Panc1 (cell line): ENCODE results near the gene MED8. TPM values are rescaled to one million over a fixed set of nuclear protein-coding genes. Genes with fewer than 3 reads are reported as not detected.

Source experiments
- ATAC-seq: fragments of 200-7000 bp; cut with Tn5 transposase; 2 replicates; pipeline ENCODE4 v1.9.1; 2020; ENCODE audit warnings: mild to moderate bottlenecking, moderate library complexity
- BruUV-seq: library from RNA; stranded (reverse); fragments of 400-500 nt; replicated peaks from 2 replicates; lab custom pipeline; 2021; lab: Mats Ljungman, UMichigan
- CTCF ChIA-PET: fragments of 300-600 bp; sonication (Branson Sonifier 250); formaldehyde crosslinking; loops from one replicate; lab custom pipeline; 2022; ENCODE audit warnings: antibody characterized with exemption; lab: Charles Lee
- POLR2A ChIA-PET: fragments of 300-600 bp; sonication (Branson Sonifier 250); formaldehyde crosslinking; loops from one replicate; lab custom pipeline; 2022; ENCODE audit warnings: antibody characterized with exemption; lab: Charles Lee
- DNase-seq: peaks from one replicate; pipeline ENCODE4 v3.0.0-alpha.2; 2010; ENCODE audit warnings: low read depth, low spot score
- H3K27ac ChIP-seq: 2 replicates; pipeline ENCODE4 v1.5.1; 2011; ENCODE audit warnings: mild to moderate bottlenecking, low read length, inconsistent platforms
- H3K27me3 ChIP-seq: fragments of 200-500 bp; sonication (Bioruptor generic); 2 replicates; pipeline ENCODE4 v1.6.0; 2014; ENCODE audit warnings: low read length, inconsistent platforms; ENCODE audit not compliant: control insufficient read depth, insufficient read depth
- H3K36me3 ChIP-seq: fragments of 200-500 bp; sonication (Bioruptor generic); 2 replicates; pipeline ENCODE4 v1.5.1; 2014; ENCODE audit warnings: inconsistent platforms, mild to moderate bottlenecking, low read length, moderate library complexity; ENCODE audit not compliant: control insufficient read depth, insufficient read depth
- H3K4me1 ChIP-seq: 2 replicates; pipeline ENCODE4 v1.5.1; 2011; ENCODE audit warnings: inconsistent platforms, mild to moderate bottlenecking, low read length, moderate library complexity; ENCODE audit not compliant: control insufficient read depth, insufficient read depth
- H3K4me3 ChIP-seq, 2 experiments: 2 replicates each; pipeline ENCODE4 v1.5.1; 2011 to 2012; ENCODE audit warnings: low read depth in 2 of 2, low read length in 2 of 2, mild to moderate bottlenecking in 2 of 2, inconsistent platforms in 1 of 2, moderate library complexity in 1 of 2
- H3K9me3 ChIP-seq: fragments of 200-500 bp; sonication (Bioruptor generic); 2 replicates; pipeline ENCODE4 v1.5.1; 2014; ENCODE audit warnings: low read depth, mild to moderate bottlenecking, inconsistent platforms, low read length, moderate library complexity; ENCODE audit not compliant: control insufficient read depth, insufficient read depth
- POLR2AphosphoS5 ChIP-seq: IDR thresholded peaks from 2 replicates; pipeline ENCODE4 v1.6.1; 2012; ENCODE audit warnings: mild to moderate bottlenecking, low read depth, low read length, moderate library complexity
- SIN3A ChIP-seq: IDR thresholded peaks from 2 replicates; pipeline ENCODE4 v1.6.1; 2012; ENCODE audit warnings: low read depth, mild to moderate bottlenecking, low read length, moderate library complexity, borderline replicate concordance; ENCODE audit not compliant: insufficient read depth
- TCF7L2 ChIP-seq: IDR thresholded peaks from 2 replicates; pipeline ENCODE4 v1.6.1; 2011; ENCODE audit warnings: mild to moderate bottlenecking, low read depth, low read length, inconsistent platforms
- in situ Hi-C: cut with HindIII; loops from 2 replicates; pipeline ENCODE4 v1.10.0; 2016; ENCODE audit warnings: low sequenced_read_pairs, low pct_unique_long_range_greater_than_20kb
- intact Hi-C: fragments of 100-400 bp; cut with micrococcal nuclease; formaldehyde crosslinking; loops from one replicate; pipeline ENCODE4 v1.10.0; 2022; ENCODE audit not compliant: unreplicated experiment
- total RNA-seq: library from RNA; stranded (reverse); gene quantifications from one replicate; pipeline ENCODE4 v1.2.1, GENCODE V29; 2021; ENCODE audit not compliant: unreplicated experiment
- TF ChIP-seq, protein P1 (sequence below): fragments of 450-650 bp; IDR thresholded peaks from 2 replicates; pipeline ENCODE4 v1.5.1; 2017; ENCODE audit warnings: mild to moderate bottlenecking
- TF ChIP-seq, protein P2 (sequence below), 2 experiments: IDR thresholded peaks; 2 replicates each; pipeline ENCODE4 v1.6.1; 2011 to 2012; ENCODE audit warnings: low read depth in 2 of 2, control low read depth in 1 of 2, low read length in 1 of 2, mild to moderate bottlenecking in 1 of 2, moderate library complexity in 1 of 2; ENCODE audit not compliant: insufficient read depth in 1 of 2

MED8 gene
- total RNA-seq, 1 experiment from 2014 or later, result 50.8 TPM

GRCh38 chr1:43422995-43423671 is 33.5 kb upstream of the MED8 start:
- intact Hi-C loops, result no loop called here
- no peaks in the 10 kb centered on the region for H3K4me1 ChIP-seq
- peaks cover 2% of the 10 kb centered on the region; the same call in 1 of the 2 replicates for H3K36me3 ChIP-seq
- H3K27me3 ChIP-seq, result no peaks in the 10 kb centered on the region
- no peak for DNase-seq
- no TSS peak for BruUV-seq
- no peak for ATAC-seq
- ChIA-PET POLR2A (no interaction called here), CTCF (no interaction called here)
- no peak overlapping the region for H3K27ac ChIP-seq
- in situ Hi-C loops, result no loop called here
- TF ChIP-seq, protein P1, sequence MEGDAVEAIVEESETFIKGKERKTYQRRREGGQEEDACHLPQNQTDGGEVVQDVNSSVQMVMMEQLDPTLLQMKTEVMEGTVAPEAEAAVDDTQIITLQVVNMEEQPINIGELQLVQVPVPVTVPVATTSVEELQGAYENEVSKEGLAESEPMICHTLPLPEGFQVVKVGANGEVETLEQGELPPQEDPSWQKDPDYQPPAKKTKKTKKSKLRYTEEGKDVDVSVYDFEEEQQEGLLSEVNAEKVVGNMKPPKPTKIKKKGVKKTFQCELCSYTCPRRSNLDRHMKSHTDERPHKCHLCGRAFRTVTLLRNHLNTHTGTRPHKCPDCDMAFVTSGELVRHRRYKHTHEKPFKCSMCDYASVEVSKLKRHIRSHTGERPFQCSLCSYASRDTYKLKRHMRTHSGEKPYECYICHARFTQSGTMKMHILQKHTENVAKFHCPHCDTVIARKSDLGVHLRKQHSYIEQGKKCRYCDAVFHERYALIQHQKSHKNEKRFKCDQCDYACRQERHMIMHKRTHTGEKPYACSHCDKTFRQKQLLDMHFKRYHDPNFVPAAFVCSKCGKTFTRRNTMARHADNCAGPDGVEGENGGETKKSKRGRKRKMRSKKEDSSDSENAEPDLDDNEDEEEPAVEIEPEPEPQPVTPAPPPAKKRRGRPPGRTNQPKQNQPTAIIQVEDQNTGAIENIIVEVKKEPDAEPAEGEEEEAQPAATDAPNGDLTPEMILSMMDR, result no peak
- TF ChIP-seq POLR2AphosphoS5 (no peak), TCF7L2 (no peak), SIN3A (no peak)
- TF ChIP-seq, protein P2, sequence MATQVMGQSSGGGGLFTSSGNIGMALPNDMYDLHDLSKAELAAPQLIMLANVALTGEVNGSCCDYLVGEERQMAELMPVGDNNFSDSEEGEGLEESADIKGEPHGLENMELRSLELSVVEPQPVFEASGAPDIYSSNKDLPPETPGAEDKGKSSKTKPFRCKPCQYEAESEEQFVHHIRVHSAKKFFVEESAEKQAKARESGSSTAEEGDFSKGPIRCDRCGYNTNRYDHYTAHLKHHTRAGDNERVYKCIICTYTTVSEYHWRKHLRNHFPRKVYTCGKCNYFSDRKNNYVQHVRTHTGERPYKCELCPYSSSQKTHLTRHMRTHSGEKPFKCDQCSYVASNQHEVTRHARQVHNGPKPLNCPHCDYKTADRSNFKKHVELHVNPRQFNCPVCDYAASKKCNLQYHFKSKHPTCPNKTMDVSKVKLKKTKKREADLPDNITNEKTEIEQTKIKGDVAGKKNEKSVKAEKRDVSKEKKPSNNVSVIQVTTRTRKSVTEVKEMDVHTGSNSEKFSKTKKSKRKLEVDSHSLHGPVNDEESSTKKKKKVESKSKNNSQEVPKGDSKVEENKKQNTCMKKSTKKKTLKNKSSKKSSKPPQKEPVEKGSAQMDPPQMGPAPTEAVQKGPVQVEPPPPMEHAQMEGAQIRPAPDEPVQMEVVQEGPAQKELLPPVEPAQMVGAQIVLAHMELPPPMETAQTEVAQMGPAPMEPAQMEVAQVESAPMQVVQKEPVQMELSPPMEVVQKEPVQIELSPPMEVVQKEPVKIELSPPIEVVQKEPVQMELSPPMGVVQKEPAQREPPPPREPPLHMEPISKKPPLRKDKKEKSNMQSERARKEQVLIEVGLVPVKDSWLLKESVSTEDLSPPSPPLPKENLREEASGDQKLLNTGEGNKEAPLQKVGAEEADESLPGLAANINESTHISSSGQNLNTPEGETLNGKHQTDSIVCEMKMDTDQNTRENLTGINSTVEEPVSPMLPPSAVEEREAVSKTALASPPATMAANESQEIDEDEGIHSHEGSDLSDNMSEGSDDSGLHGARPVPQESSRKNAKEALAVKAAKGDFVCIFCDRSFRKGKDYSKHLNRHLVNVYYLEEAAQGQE (IDR thresholded peaks at IDR 0.05; ENCODE audit: insufficient read depth in 1 of 2, low read depth in 2 of 2, low read length in 1 of 2), result no peak
- H3K4me3 ChIP-seq, result no peak overlapping the region
- no peaks in the 10 kb centered on the region for H3K9me3 ChIP-seq

DNA sequence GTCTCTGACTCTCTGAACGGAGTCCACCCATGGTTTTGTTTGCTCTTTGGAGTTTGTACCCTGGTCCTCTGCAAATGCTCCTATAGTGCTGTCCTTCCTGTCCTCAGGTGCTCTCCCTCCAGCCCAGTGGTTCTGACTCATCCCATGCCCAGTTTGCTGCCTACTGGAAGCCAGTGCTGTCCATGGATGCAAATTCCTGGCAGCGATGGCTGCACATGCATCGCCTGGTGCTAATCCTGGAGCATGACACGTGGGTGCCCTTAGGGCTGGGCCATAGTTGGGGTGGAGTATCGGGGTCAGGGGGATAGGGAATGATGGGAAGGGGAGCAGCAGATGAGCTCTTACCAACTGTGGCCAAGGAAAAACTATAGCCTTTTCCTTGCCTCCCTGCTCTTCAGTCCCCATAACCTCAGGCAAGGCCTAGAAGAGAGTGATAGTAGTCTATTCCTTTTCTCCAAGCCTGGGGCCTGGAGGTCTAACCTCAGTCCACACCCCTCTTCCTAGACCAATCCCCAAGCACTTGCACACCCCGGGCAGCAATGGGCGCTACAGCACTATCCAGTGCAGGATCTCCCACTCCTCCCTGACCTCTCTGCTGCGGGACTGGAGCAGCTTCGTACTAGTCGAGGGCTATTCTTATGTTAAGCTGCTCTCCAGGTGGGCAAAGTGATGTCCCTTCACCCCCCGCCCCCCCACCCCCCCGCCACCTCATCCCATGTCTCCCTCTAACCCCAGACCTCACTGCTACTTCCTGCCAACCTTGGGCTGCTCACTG is 32.6 kb upstream of the MED8 start:
- BruUV-seq, result no TSS peak
- DNase-seq (no peak), ATAC-seq (no peak)
- peaks cover 3% of the 10 kb centered on the region; the same call in 1 of the 2 replicates for H3K36me3 ChIP-seq
- TF ChIP-seq TCF7L2 (no peak), SIN3A (no peak), POLR2AphosphoS5 (no peak)
- TF ChIP-seq, protein P2 (IDR thresholded peaks at IDR 0.05; ENCODE audit: insufficient read depth in 1 of 2, low read depth in 2 of 2, low read length in 1 of 2), result no peak
- TF ChIP-seq, protein P1, result no peak
- ChIA-PET POLR2A (no interaction called here), CTCF (no interaction called here)
- H3K27ac ChIP-seq, result no peak overlapping the region
- no peaks in the 10 kb centered on the region for H3K4me1 ChIP-seq
- no peaks in the 10 kb centered on the region for H3K9me3 ChIP-seq
- in situ Hi-C loops (no loop called here), intact Hi-C loops (no loop called here)
- H3K27me3 ChIP-seq, result no peaks in the 10 kb centered on the region
- no peak overlapping the region for H3K4me3 ChIP-seq
